GM19397 (cell line): ENCODE data around the gene MTA1.

ENCODE experiments used
- ATAC-seq: cut with Tn5 transposase; IDR thresholded peaks from one replicate; pipeline ENCODE4 v1.9.1; 2021; ENCODE audit warnings: mild to moderate bottlenecking, moderate library complexity; ENCODE audit not compliant: unreplicated experiment

The MTA1 gene

DNA sequence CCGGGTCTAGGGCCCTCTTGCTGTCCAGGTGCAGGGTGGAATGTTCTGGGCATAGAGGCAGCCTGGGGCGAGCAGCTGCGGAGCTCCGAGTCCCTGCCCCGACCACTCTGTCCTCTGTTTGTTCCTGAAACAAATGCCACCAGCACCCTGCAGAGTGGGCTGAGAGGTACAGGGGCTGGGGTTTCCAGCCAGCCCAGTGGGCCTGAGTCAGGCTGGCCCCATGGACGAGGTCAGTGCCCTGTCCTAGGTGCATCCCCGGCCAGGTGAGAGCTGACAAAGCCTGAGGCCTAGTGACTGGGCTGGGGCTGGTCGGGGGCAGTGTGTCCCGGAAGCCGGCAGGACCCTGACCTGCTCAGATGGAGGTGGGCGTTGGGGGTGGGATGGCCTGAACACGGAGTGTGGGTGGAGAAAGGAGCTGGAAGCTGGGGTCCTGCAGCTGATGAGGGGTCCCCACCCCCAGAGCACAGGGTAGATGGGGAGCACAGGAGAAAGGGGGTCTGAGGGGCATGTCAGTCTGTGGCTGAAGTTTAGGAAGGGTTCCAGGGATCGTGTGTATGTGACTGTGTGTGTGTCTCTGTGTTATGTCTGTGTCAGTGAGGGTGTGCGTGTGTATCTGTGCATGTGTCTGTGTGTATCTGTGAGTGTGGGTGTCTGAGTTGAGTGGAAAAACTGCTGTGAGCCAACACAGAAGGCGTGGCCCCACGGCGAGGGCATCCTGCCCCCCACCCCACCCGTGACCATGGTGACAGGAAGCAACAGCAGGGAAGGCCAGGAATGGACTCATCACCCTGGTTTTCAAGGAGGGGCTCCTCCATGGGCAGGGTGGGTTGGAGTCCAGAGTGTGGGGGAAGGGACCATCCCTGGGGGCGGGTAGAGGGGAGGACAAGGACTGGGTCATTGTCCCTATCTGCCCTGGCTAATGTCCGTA, 64.7 kb downstream of the MTA1 start:
- ATAC-seq = no peak

DNA sequence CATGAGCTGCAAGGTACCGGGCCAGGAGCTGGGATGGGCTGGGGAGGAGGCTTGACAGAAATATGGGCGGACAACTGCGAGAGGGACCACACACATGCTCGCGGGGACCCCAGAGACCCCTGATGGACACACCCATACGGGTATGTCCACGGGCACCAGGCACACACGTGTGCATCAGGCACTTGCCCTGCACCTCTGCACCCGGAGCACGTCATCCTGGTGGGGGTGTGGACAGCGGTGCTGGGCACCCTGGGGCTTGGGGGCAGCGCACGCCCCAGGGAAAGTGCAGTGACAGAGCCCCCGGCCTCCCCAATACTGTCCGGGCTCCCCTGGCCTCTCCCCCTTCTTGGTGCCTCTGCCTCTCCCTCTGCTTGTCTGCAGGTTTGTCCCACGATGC, 65.4 kb downstream of the MTA1 start:
- ATAC-seq = no peak

DNA sequence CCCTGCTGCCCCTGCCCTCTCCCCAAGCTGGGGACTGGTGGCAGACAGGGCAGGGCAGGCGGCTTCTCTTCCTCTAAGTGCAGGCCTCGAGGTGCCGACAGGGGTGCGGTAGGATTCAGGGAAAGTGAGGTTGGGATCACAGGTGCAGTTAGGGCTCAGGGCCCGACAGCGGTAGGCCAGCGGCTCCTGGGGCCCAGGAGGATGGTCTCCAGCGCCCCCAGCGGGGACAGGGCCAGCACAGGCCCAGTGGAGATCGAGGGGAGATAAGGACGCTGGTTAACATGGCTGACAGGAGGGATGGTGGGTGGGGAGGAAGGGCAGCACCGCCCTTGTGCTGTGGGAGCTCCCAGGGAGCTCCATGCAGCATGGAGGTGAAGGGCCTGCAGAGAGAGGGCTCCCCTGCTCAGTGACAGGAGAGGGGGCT, 66.1 kb downstream of the MTA1 start:
- no peak for ATAC-seq

DNA sequence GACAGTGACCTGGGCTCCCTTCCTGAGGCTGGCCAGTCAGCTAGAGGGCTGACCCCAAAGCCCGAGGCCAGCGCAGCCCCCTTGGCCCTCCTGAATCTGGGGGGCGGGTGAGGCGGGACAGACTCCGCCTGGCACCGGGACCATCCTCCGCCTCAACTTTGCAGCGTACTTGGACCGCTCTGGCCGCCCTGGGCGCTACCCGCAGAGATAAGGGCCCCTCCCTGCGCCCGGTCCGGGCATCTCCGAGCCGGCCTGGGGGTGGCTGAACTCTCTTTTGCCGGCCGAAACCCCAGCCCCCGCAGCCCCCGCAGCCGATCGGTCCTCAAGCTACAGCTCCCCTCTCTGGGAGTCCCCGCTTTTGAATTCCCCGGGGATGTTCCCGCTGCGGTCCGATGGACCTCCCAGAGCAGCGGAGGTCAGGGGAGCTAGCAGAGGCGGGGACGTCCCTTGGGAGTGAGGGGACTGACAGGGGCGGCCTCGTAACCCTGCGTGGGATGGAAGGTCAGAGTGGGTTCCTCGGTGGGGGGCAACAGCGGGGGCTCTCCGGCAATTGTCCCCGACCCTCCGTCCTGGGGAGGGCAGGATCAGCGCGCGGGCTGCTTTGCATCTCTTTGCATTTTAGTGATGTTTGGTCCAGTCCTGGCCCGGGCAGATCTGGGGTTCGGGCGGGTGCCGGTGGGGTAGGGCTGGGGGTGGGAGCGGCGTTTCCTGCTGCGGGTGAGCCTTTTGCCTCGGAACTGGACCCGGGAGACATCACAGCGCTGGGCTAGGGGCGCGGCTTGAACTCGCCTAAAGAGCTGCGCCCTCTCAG, 66.7 kb downstream of the MTA1 start, which contains the start of gene CRIP1:
Gene CRIP1, plus strand, starts transcription at position 724 of the 811 bp plus-strand sequence. CDS start 374 bp downstream, outside the sequence.
- no peak for ATAC-seq

DNA sequence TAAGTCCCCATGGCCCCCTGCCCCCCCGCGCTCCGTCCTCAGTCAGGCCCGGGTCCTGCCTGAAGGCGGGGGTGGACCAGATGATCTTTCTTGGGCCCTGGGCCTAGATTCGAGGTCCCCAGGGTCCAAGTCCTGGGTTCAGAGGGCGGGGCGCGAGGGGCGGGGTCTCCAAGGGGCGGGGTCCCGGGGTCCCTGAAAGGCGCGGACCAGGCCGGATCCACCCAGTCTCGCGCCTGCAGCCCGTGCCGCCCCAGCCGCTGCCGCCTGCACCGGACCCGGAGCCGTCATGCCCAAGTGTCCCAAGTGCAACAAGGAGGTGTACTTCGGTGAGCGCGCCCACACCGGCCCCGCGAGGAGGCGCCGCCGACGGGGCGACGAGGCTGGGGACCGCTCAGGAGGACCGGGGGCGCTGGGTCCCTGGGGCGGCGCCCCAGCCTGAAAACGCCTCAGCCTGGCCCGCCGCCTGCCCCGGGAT, 67.4 kb downstream of the MTA1 start:
- no peak for ATAC-seq

DNA sequence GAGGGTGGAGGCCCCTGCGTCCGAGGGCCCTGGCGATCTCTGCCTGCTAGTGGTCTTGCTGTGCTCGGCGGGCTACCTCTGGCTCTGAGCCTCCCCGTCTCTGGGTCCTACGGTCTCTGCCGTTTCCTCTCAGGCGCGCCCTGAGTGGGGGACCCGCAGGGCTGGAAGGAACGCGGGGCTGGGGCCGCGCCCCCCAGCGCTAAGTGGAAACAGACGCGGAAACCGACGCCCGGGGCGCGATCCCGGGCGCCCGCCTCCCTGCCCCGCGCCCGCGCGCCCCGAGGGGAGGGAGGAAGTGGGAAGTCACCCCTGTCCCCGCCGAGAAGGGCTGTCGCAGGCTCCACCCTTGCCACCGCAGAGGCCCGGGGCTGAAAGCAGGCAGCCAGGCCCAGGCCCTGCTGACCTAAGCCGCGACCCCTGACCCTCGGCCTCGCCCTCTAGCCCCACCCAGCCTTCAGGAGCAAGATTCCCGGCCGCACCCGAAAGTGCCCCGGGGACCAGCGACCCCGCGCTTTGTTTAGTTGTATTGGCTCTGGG, 67.9 kb downstream of the MTA1 start:
- ATAC-seq = no peak

DNA sequence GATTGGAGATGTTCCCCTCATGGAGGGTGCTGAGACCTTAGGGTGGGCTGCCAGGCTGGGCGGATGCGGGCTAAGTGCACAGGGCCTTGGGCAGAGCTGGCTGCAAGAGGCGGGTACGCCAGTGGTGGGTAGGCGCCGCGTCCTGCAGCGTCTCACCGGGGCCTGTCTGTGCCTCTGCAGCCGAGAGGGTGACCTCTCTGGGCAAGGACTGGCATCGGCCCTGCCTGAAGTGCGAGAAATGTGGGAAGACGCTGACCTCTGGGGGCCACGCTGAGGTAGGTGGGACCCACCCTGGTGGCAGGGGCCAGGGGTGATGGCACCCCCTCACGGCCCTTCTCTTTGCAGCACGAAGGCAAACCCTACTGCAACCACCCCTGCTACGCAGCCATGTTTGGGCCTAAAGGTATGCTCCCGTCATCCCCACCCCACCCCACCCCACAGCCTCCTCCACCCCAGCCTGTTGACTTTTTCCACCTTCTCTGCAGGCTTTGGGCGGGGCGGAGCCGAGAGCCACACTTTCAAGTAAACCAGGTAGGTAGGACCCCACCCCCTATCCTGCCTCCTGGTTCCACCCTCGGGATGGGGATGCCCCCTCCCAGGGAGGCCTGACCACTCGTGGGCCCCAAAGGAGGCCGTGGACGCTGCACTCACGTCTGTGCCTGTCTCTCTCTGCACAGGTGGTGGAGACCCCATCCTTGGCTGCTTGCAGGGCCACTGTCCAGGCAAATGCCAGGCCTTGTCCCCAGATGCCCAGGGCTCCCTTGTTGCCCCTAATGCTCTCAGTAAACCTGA, 68.6 kb downstream of the MTA1 start:
- ATAC-seq = no peak

DNA sequence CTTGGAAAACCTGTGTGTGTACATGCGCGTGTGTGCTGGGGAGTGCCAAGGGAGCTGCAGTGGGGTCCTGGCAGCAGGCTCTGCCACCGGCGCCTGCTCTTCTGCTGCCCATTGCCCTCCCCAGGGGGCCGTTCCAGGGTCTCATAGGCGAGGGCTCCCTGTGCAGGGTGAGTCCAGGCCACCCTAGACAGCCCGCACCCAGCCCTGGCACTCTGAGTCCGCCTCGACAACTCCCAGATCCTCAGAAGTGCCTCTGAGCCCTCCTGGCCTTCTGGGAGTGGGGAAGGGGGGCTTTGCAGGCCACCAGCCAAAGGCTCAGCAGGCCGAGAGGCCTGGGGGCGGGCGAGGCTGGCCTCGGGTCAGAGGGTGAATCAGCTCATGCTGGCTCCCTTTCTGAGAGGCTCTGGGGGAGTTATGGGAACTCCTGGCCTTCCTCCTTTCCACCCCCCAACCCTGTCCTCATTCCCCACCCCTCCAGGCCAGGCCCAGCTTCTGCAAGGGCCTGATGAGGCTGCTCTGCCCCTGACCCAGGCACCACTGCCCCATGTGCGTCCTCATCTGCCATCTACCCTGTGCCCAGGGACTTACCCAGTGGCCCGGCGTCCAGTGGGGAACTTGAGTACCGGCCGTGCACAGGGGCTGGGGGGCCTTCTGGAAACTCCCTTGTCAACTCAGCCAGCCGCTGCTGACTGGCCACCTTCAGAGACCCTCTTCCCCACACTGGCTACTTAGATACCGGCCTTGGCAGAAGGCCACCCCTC, 69.3 kb downstream of the MTA1 start:
- no peak for ATAC-seq

DNA sequence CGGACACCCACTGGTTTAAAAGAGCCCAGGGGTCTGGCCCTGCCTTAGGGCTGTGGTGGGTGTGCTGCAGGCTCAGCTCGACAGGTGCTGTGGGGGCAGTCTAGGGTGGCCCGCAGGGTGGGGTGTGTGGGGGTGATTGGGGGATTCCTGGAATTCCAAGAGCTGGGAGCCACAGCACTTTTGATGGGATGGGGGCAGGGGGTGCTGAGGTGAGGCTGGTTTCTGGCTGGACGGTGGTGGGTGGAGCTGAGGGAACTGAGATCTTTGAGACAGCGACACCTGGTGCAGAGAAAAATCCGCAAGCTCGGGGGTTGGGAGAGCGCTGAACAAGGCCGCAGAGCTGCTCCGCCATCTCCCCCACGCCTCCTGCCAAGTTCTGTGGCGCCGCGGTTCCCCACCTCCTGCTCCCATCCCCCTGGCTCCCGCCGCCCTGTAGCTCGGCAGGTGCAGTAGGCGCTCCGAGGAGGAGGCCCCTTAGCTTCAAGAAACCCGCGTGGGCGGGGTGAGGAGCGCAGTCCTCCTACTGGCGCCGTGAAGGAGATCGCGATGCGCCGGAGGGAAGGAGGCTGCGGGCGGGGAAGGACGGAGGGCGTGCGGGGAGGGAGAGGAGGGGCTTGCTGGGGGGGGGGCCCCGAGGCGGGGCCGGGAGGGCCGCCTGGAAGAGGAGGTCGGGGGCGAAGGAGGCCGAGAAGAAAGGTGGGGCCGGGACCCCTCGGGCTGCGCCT, 70.1 kb downstream of the MTA1 start:
- ATAC-seq = no peak

DNA sequence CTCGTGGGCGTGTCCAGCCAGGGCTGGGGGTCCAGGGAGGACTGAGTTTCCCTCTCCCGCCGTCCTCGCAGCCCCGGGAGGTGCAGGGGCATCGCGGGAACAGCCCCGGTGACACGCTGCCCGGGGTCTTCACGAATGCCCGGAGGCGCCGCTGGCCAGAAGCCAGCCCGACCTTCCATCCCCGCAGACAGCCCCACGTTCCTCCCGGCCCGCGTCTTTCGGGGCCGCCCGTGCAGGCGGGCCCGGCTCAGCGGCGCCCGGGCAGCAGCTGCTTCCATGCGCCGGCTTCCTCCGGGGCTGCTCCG, 70.6 kb downstream of the MTA1 start:
- peak; percentile 3 for ATAC-seq

DNA sequence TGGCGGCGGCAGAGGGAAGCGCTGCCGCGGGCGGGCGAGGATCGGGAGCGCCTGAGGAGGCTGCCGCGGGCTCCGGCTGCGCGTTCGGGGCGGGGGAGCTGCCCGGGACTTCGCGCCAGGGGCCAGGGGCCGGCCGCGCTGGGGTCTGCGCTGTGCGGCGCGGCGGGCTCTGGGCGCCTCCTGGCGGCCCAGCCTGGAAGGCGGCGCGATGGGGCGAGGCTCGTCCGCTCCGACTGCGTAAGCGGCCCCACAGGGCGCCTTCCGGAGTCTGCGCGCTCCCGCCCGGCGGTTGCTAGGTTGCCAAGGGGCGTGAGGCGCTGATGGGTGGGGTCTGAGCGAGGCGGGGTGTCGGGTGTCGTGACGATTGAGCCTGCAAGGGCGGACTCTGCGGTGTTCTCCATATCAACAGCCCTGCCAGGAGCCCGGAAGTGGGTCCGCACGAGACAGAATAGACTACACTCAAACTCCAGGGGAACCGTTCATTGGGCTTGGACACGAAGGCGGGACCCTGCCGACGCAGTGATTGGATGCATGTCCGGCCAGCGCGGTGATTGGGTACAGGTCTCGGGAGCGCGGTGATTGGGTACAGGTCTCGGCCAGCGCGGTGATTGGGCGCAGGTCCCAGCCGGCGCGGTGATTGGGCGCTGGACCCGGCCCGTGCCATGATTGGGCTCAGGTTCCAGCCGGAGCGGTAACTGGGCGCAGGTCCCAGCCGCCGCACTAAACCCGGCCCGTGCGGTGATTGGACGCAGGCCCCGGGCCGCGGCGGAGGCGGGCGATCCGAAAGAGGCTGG, 71.1 kb downstream of the MTA1 start, which contains the start of gene TEDC1:
Gene TEDC1, plus strand, starts transcription at position 675 of the 794 bp plus-strand sequence. CDS start 130 bp downstream, outside the sequence.
- peak; percentile 58 for ATAC-seq

DNA sequence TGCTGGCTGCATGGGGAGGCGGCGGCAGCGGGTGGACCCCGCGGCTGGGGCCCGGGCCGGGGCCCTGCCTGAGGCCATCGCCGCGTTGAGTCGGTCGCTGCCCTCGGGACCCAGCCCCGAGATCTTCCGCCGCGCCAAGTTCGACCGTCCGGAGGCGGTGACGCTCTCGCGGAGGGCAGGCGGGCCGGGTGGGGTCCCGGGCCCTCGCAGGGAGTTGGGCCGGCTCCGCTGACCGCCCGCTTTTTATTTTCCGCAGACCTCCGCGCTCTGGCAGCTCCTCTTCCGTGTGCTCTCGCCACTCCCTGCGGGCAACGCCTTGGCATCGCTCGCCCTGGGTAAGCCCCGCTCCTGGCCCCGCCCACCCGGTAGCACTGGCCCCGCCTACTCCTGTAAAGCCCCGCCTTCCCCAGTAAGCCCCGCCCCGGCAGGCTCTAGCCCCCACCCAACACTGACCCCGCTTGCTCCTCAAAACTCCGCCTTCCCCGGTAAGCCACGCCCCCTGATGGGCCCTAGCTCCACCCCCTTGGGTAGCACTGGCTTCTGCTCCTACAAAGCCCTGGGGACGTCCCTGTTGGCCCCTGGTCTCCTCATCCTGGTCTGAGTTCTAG, 71.8 kb downstream of the MTA1 start:
- peak; percentile 3 for ATAC-seq

DNA sequence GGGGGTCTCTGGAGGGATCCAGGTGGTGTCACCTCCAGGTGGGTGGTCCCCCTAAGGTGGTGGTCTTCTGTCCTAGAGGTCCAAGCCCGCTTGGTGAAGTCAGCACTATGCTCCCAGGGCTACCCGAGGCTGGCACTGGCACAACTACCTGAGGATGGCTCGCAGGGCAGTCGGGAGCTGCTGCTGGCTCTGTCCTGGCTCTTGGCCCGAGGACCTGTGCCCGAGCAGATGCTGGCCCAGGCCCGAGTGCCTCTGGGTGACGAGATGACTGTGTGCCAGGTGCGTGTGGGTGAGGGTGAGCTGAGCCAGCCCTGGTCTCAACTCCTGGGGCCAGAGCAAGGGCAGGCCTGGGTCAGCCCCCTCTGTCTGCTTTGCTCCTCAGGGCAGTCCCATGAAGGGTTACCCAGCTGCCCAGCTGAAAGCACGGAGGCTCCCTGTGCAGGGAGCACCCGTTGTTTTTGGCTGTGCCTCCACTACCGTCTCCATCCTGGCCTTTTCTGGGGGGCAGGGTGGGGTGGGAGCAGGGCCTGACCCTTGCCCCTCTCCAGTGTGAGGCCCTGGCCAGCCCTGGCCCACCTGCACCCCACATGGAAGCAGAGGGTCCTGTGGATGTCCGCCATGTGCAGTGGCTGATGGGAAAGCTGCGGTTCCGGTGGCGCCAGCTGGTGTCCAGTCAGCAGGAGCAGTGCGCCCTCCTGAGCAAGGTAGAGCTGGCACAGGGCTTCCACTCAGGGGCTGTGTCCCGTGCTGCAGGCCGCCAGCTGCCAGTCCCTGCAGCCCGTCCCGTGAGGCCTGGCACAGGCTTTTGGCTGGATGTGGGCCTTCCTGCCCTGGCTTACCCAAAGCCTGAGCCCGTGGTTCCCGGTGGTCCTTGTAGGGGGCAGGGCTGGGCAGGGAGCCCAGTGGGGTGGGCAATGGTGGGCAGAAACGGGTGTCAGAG, 72.7 kb downstream of the MTA1 start:
- no peak for ATAC-seq

DNA sequence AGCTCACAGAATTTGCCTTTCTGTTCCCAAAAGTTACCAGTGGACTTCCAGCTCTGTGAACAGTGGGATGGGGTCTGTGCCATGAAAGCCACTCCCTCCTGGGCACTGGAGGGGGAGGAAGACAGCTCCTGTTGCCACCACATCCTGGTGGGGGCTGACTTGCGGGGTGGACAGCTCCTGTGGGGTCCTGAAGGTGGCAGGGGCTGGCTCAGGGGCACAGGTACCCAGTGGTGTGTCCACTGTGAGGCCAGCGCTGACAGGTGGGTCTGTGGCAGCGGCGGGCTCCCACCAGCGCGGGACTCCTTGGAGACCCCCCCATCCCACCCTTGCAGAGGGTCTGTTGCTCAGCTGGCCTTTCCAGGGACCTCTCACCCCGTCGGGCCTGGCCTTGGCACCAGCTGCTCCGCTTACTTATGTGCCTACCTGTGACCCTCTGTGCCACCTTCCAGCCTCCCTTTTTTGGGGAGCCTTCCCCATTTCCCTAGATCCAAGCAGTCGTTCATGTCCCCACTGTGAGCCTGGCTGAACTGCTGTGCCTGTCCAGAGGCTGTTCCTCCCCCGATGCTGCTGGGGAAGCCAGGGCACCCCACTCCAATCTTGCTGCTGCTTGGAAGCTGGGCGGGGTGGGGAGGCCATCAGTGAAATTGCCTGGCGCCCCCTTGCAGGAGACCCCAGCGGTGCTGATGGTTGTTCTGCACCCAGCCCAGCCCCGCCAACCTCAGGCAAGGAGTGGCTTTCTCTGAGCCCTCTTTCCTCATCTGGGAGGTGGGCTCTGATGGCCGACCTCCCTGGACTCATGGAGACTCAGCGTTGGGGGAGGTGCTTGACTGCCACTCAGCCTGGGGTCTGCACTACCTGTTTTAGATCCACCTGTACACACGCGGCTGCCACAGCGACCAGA, 73.6 kb downstream of the MTA1 start:
- no peak for ATAC-seq

DNA sequence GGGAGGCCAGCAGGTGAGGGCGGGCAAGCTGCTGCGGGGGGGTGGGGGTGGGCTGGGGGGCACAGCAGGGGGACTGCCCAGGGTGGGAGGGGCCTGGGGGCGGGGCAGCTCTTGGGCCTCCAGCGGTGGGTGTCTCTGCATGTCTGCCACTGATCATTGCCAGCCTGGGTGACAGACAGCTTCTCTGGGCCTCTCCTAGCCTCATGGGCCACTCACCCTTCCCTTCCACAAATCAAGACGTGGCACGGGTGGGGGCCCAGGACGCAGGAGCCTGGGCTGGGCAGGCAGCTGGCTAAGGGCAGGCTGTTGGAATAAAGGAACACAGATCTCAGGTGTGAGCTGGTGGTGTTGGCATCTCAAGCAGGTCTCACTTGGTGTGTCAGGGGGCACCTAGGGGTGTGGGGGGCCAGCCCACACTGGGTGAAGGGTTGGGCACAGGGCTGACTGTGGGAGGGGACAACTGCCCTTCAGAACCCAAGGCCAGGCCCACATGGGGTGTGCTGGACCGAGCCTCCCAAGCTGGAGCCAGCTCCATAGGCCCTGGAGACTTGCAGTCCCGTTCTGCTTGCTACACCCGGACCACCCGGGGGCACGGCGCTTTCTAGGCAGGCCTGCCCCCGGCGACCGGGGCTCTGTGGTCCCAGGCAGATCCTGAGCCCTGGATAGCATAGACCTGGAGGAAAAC, 74.4 kb downstream of the MTA1 start:
- ATAC-seq = no peak
